HG02973 (cell line): ENCODE measurements around the gene STARD13.

Experiments
- ATAC-seq: cut with Tn5 transposase; IDR thresholded peaks from one replicate; pipeline ENCODE4 v1.9.1; 2021; ENCODE audit warnings: moderate library complexity; ENCODE audit not compliant: unreplicated experiment

The STARD13 gene

DNA sequence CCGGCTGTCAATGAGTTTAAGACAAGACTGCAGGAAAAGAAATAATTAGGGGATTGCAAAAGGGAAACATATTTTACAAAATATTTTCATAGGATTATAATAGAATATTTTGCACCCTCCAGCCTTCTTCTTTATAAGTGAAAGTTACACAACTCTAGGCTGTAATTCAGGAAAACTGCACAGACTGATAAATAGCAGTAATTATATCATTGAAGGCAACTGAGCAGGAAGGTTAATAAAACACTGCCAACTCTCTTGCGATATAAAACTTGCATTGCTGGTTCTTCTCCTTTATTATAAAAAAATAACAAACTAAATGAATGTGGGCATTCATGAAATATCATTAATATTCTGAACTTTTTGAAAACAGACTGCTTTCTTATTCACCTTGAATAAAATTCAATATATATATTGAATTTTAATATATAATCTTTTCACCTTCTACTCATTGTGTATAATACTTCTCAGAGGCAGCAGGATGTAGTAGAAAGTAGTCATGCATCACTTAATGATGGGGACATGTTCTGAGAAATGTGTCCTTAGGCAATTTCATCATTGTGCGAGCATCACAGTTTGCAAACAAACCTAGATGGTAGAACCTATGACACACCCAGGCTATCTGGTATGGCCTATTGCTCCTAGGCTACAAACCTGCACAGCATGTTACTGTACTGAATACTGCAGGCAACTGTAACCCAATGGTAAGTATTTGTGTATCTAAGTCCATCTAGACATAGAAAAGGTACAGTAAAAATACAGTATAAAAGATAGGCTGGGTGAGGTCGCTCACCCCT is 24.9 kb upstream of the STARD13 start:
- ATAC-seq: no peak

DNA sequence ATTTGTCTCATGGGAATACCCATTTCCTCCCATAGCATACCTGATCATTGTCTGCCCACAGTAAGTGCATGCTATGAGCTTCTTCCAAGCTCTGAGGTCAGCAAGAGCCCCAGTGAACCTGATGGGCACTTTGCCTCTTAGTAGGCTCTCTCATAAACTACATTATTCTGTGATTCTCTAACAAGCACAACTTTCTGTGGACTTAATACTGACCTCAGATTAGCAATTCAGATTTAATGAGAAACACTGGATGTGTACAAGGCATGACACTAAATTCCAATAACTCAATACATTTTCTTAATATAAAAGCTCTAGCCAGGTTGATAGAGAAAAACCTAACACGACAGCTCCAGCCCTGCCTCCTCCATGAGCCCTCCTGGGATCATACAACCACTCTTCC is 23.3 kb upstream of the STARD13 start:
- ATAC-seq: no peak

DNA sequence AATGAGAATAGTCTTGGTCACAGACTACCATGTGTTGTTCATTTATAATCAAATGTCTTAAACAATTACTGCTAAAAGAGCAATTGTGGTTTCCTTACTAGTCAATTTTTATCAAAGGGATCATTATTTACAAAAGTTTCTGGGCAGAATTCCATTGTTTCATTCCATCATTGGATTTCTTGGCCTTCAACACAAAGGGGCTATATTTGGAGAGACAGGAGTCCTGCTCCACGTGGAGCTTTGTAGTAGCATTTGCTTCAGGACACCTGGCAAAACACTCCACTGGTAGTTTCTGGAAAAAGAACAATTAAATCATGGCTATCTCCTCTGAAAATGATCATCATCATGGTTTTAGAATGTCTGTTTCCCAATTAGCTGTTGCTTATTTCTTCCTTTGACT is 22.3 kb upstream of the STARD13 start:
- ATAC-seq: no peak

DNA sequence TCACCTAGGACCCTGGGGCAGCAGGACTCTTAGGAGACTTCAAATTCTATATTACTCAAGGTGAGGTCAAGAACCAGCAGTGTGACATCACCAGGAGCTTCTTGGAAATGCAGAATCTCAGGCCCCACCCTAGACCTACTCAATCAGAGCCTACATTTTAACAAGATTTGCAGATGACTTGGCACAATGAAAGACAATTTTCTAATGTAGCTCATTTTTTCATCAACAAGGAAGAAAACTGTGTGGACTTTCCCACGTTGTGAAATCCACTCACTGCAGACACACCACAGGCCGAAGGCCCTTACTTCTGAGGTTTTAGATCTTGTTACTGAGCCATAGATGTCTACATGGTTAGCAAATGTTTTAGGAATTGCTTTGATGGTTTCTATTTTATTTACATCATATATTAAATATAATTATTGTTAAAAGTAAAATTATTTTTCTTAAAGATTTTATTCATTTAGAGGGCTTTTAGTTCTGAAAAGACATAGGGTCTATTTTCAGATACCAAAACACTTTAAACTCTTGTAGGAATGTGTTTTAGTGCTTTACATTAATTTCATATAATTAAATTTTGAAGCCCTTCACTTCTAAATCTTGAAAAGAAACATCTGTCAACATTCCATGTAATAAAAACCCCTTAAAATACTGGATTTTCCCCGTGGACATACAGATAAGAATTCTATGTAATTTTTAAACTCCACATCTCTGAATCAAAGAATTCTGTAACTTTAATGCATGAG is 18.5 kb upstream of the STARD13 start:
- no peak for ATAC-seq

DNA sequence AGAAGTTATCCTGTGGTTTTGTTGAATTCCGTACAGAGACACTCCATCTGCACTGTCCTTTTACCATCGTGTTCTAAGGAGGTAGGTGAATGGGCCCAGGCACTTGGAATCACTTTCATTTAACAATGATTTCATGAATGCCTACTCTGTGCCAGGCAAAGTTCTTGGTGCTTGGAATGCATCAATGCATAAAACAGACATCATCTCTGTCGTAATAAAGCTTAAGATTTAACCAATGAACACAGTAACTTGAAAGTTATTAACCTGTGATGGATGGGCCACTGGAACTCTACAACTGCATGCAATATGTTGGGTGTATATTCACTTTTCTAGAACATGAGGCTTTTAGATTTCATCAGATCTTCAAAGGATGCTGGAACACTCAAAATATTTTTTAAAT is 14.1 kb upstream of the STARD13 start:
- ATAC-seq: no peak

DNA sequence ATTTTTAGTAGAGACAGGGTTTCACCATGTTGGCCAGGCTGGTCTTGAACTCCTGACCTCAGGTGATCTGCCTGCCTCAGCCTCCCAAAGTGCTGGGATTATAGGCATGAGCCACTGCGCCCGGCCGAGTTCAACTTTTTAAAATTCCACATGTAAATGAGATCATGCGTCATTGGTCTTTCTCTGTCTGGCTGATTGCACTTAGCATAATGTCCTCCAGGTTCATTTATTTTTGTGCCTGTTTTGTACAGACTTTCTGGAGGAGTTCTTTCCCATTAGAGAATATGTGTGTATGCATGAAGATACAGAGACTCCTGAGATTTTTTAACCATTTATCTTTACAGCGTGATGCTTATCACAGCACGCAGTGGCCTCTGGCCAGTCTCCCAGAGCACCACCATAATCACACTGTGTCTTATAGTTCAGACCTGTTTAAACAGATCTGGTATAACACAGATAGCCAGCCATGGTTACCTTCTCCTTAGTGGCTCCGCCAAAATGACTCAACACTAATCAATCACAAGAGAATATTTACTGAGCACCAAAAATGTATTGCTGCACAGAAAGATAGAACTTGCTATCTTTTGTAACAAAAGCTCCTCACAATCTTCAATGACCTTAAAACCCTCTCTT is 11.4 kb upstream of the STARD13 start:
- no peak for ATAC-seq

DNA sequence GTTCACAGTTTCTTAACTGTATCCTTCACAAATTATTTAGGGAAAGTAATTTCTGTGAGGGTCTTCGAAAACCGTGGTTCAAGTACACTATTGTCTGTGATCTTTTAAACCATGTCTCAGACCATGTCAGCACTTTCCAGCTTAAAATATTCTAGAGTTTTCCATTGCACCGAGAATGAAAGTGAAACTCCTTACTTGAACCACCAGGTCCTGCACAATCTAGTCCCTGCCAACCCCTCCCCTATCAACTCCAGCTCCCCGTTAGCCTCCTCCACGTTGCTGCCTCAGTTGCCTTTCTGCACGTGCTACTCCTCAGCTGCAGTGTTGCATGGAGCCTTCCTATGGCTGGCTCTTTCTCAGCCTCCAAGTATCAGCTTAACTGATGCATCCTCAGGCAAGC is 7.2 kb upstream of the STARD13 start:
- ATAC-seq: no peak

DNA sequence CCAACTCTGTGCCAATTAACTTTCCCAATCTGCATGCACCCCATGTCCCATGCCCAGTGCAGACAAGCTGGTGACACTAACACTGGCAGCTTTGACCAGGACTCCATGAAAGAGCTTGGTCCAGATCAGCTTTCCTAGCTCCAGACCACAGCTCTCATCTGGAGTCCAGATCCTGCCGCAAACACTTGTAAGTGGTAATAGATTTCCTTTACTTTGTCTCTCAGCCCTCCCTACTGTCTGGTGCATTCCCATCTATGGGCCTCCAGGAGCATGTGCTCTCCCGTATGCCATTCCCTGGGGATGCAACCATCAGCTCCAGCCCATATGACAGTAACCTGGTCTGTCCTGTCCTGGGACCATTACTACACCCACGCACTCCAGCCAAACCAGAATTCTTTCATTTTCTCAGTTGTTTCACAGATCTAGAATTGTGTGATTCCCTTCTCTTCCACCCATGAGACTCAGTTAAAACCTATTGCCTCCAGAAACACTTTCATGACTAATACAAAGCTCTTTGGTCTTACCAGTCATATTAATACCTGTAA is 4.9 kb upstream of the STARD13 start:
- no peak for ATAC-seq

DNA sequence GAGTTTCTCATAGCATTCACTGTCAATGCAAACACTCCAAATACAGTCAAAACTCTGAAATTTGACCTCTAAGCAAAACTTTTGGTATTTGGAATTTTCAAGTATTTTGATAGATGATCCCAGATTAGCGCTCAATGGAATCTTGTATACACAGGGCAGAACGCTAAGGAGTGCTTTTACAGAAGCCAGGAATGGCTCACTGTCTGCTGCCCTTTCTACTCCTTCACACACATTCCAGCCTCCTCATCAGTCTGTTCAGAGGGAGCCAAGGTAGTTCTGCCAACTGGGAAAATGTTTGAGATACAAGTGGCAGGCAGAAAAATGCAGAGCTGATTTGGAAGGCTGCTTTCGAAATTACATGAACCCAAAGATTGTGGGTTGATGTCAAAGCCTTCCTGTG is 4.4 kb upstream of the STARD13 start:
- ATAC-seq: no peak

DNA sequence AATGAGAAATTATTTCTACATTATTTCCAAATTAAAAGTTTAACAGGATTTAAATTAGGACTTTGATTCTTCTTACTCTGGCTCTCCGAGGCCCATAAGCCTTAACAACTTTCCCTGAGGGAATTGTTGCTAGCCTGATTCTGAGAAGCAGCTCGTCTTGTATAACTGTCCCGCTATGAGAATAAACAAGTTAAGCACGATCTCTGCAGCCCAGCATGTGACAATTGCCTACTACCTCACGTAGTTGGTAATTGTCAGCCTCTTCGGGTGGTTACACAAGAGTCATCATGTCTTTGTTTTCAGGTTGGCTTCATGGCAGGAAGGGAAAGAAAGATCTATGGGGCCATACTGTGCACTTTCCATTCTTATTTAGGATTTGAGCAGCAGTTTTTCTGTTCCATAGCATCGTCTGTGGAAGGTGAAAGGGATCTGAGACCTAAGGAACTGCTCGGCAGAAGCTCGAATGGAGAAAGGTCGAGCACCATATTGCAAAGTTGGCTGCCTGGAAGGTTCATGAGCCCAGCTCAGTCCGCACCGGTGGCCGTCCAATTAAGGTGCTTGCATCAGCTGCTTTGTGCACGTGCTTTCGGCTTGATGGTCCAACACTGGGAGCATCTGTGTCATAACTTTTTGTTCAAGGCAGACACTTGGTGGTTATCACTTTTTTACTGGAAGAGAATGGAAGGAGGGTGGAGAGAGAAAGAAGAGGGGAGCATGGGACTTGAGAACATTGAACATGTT is 1.8 kb upstream of the STARD13 start:
- ATAC-seq: no peak

DNA sequence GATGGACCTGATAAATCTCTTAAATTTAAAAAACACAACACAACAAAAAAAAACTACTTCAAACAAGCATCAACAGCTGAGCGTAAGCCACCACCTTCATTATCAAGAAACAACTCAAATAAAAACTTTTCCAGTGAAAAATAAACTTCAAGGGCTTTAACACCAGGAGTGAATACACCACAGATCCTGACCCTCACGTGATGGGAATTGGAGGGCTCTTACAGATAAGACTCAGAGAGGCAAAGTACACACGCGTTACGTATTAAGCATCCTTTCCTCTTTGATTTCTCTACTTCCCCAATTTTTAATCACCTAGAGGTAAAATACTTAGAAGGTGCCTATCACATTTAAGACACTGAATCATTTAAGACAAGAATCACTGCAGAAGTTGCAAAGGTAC is 573 bp upstream of the STARD13 start:
- ATAC-seq: no peak

DNA sequence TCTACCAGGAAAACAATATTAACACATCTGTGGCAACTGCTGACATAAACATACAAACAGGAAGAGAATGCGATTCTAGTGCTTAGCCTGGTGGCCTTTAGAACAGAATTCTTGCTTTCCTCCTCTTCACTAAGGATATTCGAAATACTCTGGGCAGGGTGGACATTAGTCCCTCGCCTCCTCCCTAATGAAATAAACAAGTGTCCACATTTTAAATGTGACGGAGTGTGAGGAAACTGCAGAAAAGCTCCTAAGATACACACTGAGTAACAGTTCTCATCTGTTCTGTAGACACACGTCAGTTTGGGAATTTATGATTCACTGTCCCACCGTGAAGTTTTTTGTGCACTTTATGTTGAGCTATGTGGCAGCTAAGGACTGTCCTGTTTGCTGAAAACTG is 639 bp downstream of the STARD13 start:
- peak; percentile 20 for ATAC-seq

DNA sequence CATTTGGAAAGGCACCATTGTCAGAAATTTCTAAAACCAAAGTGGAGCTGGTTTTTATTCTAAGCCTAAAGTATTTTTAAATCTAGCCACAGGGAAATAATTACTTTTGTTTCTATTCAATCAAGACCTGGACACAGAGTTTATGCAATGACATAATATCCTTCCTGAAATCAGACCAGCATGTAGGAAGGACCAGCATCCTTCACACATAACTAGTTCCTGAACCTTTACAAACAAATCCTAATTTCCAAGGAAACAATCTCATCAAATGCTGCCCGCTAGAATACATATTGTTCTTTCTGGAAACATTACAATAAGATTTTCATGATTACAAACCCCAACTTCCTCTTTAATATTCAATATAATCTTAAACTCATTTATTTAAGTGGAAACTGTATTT is 1.5 kb downstream of the STARD13 start:
- no peak for ATAC-seq

DNA sequence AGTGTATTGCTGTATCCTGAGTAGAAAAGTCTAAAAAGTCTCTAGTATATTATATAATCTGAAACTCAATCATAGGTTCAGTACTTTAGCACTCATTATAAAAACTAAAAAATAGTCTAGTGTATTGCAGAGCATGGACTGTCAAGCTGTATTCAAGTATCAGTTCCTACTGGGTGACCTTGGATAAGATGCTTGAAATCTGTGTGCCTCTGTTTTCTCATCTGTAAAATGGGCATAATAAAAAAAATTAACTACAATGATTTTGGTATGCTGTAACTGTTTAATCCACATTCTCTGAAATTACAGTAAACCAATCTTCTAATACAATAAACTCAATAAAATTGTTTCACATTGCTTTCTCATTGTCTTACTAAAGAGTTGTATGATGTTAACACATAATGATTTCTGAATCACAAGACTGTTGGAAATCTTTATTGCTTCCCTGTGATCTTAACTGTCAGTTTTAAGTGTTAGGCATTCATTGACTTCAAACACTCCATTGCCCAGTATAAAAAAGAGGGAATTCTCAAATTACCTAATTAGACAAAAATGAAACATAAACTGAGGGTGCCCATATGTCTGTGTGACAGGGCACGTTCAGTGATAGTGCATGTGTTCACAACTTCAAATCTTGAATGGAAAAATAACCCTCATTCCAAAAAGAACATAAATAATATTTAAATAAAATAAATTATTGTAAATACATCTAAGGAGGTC is 2.2 kb downstream of the STARD13 start:
- no peak for ATAC-seq

DNA sequence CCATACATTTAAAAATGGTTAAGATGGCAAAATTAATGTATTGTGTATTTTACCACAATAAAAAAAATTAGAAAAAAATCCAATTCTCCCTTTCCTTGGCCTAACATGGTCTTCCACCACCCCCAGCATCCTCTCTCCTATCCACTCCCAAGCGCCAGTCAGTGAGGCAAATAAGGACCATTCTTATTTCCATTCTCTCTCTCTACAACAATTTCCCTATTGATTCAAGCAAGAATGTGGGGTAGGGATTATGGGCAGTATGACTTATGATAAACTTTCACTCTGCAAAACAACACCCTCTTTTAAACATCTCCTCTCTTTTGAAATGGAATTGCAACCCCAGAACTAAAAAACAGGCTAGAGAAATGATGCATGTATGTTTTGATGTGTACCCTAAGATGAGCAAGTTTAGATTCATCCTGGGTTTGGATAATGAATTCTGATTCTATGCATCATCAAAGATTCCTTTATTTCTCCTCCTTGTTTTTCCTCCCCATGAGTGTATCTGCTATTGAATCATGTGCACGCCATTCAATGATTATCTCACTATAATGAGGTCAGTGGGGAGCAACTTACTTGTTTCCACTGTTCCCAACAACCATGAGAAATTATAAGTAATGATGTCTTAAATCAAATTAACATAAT is 3.5 kb downstream of the STARD13 start:
- ATAC-seq: no peak

DNA sequence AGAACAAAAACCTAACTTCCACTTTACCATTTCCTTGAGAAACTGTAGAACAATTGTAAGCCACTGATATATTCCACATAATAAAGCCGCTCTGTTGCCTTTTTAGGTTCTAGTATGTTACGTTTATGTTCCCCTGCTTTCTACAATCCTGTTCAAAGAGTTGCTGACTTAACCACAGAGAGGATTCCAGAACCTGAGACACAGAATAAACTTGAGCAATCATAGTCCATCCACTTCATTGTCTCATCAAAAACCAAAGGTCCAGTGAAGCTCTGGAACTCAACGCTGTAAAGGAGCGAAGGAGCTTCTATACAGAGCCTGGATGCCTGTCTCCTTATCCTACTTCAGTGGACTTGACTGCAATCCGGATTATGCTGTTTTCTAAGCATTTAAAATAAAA is 4.6 kb downstream of the STARD13 start:
- ATAC-seq: no peak

DNA sequence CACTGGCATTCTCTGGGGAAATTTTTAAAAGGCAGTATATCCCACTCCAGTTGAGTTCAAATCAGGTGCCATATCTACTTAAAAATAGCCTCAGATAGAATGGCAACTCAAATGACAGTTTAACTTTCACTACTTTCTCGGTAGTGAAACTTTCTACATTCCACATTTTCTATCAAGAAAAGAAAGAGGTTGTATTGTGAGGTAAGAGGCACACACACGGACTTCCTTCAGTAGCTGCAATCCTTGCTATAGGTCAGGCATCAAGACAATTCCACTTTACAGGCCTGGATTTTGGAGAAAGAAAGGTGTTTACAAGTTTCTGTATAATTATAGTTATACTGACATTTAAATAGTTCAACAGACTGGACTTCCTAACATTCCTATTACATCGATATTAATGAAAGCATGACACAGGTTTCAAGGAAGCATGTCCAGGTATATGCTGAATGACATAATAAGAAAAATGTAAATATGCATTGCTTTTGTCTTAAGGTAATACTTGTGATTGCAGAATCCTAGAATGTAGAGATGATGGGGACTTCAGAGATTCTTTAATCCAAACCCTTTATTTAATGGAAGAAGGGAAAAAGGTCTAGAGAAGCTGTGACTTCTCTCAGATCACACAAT is 5.2 kb downstream of the STARD13 start:
- no peak for ATAC-seq

DNA sequence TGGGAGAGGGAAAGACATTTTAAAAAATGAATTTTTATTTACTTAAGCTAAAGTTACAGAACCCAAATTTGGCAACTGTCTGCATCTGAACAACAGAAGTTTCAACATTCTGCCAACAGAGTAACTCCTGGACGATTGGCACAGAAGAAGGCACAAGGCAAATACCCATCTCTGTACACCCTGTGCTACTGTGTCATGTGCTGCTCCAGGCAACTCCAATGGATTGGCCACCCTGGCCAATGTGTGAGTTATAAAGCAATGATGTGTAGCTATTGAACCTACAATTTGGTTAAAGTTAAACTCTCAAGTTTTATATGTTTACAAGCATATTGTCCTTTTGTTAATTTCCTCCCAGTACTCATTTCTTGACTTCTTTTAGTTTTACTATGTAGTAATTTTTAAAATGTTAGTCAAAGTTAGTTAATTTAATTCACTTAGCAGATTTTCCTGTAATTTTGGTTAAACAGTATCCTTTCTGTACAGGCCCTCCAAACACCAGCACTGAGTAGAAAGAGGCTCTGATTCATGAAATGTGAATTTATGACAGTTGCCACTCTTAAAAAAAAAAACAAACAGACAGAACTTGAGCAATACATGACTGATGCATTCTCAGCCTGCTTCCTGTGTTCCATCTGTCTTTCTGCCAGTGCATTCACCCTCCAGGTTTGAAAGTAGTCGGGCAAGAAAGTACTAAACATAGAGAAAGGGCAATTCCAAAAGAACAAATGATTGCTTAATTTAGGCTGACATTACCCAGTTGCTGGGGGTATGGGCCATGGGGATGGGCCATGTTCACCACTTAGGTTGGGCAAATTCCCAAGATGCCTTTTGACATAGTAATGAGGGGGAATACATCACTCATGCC is 5.9 kb downstream of the STARD13 start:
- ATAC-seq: no peak

DNA sequence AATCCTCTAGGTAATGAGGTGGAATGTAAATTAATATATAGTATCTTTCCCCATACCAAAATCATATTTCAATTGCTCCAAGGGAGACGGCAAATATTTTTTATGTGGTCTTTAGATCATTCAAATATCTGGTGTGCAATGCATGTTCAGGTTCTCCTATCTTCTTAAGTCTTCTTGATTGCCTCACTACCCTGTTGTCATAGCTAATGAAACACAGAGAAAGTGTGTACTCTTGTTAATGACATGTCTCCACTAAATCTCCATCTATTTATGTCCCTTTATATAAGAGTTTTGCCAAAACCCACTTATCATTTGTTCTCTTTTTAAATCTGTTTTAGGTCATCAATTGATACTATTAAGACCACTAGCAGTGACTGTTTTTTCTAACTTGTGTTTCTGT is 6.6 kb downstream of the STARD13 start:
- no peak for ATAC-seq
